ENCODE measurements around the gene TNIK.
"Not testable (repeated sequence)": the region's sequence is repeated elsewhere in the genome, so short reads cannot be mapped to it uniquely, and the experiment has no call there.

TNIK gene

GRCh38 chr3:171468296-171468906 is 8.2 kb upstream of the TNIK start:
- DNase-seq: no peak

- no peak for DNase-seq
Measured at GRCh38 chr3:171465763-171466162, 5.6 kb upstream of the TNIK start.

- no peak for DNase-seq
Measured at GRCh38 chr3:171464462-171464861, 4.3 kb upstream of the TNIK start.

- DNase-seq: no peak
Measured at GRCh38 chr3:171462224-171462623, 2.0 kb upstream of the TNIK start.

- no peak for DNase-seq
Measured at GRCh38 chr3:171461525-171461917, 1.3 kb upstream of the TNIK start.

GRCh38 chr3:171460725-171461524 is 720 bp upstream of the TNIK start:
- DNase-seq: peak; percentile 8 to 71

GRCh38 chr3:171459137-171459941 is 866 bp downstream of the TNIK start:
- DNase-seq: peak; percentile 31 to 40

- DNase-seq: no peak
Measured at GRCh38 chr3:171458864-171459136, 1.4 kb downstream of the TNIK start.

GRCh38 chr3:171458071-171458863 is 1.9 kb downstream of the TNIK start:
- DNase-seq: no peak

- DNase-seq: no peak
Measured at GRCh38 chr3:171457607-171458061, 2.6 kb downstream of the TNIK start.

GRCh38 chr3:171456765-171457606 is 3.2 kb downstream of the TNIK start:
- no peak for DNase-seq

GRCh38 chr3:171455603-171456550 is 4.3 kb downstream of the TNIK start:
- DNase-seq: no peak

GRCh38 chr3:171454041-171454440 is 6.2 kb downstream of the TNIK start:
- no peak for DNase-seq

- DNase-seq: no peak
Measured at GRCh38 chr3:171453180-171453886, 6.9 kb downstream of the TNIK start.

GRCh38 chr3:171452328-171452727 is 7.9 kb downstream of the TNIK start:
- DNase-seq: no peak

GRCh38 chr3:171451915-171452314 is 8.3 kb downstream of the TNIK start:
- DNase-seq: no peak

GRCh38 chr3:171447579-171447891 is 12.7 kb downstream of the TNIK start:
- DNase-seq: not testable (repeated sequence)

GRCh38 chr3:171446801-171447578 is 13.2 kb downstream of the TNIK start:
- no peak for DNase-seq

GRCh38 chr3:171446301-171446700 is 13.9 kb downstream of the TNIK start:
- DNase-seq: no peak

Data from NCI-H187 (cell line).